ENCODE results near the gene RPUSD3.
A peak's percentile ranks its signal among the peaks of the same experiment; 100 is the strongest.

RPUSD3 gene

DNA sequence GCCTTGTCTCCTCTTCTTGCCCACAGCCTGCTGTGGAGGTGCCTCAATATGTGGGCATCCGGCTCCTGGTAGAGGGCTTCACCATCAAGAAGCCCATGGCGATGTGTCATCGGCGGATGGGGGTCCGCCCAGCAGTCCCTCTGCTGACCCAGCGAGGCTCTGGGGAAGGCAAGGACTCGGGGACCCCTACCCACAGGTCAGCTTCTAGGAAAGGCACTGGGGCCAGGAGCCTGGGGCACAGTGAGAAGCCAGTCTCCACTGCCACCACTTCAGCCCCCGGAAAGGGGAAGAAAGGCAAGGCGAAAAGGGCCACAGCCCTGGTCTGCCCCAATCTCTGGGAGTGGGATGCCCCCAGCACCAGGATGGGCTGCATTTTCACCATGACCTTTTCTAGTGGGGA is 10.7 kb downstream of the RPUSD3 start:
- no peak for DNase-seq (ENCODE audit: low read depth)

DNA sequence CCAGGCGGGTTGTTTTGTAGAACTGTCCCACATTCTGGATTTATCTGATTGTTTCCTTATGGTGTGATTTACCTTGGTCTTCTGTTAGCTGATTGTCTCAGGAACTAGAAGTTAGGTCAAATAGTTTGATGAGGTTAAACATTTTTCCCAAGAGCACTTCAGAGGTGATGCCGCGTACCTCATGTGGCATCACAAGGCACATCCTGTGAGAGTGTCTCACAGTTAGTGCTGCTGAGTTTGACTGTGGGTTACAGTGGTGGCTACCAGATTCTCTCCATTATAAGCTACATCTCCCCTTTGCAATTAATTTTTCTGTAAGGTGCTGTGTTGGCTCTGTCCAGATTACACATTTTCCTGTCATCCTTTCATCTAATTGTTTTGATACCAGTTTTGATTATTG is 12.6 kb downstream of the RPUSD3 start:
- no peak for DNase-seq (ENCODE audit: low read depth)

DNA sequence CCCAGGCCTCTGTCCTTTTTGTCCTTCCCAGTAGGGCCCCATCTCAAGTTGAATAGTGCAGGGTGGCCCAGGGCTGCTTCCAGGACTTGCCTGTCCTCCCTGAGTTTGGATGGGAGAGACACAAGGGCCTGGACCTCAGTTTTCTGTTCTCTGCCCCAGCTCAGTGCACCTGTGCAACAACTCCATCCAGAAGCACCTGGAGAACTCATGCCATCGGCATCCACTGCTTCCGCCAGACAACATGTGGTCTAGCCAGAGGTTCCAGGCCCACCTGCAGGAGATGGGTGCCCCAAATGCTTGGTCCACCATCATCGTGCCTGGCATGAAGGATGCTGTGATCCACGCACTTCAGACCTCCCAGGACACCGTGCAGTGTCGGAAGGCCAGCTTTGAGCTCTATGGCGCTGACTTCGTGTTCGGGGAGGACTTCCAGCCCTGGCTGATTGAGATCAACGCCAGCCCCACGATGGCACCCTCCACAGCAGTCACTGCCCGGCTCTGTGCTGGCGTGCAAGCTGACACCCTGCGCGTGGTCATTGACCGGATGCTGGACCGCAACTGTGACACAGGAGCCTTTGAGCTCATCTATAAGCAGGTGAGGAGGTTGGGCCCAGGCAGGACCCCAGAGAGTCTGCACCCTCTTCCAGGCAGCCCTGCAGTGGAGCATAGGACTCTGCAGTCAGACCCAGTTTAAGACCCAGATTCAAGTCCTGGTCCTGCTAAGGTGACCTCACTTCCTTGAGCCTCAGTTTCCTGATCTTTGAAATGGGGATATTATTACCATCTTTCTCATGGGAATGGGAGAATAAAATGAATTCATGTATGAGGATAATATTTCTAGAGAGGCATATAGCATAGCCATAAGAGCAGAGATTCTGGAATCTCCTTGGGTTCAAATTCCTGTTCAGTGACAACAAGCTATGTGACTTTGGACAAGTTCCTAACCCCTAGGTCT is 14.7 kb downstream of the RPUSD3 start:
- DNase-seq (ENCODE audit: low read depth), result no peak

DNA sequence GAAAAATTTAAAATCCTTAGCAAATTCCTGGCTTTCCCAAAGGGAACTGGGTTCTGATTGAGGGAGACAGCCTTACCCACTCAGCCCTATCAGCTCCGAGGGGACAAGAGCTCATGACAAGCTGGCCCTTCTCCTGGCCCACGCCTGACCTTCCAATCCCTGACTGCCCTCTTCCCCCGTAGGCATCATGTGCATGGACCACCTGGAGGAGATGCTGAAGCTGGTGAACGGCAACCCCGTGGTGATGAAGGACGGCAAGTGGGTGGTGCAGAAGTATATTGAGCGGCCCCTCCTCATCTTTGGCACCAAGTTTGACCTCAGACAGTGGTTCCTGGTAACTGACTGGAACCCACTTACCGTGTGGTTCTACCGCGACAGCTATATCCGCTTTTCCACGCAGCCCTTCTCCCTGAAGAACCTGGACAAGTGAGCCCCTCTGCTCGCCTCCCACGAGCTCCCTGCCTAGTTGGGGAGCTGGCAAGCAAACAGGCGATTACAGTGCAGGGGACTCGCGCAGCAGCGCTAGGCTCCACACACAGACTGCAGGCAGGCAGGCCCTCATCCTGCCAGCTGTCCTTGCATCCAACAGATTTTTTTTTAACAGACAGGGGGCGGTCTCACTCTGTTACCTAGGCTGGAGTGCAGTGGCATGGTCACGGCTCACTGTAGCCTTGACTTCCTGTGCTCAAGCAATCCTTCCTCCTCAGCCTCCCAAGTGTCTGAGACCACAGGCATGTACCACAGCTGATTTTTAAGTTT is 16.8 kb downstream of the RPUSD3 start:
- DNase-seq (ENCODE audit: low read depth), result no peak

DNA sequence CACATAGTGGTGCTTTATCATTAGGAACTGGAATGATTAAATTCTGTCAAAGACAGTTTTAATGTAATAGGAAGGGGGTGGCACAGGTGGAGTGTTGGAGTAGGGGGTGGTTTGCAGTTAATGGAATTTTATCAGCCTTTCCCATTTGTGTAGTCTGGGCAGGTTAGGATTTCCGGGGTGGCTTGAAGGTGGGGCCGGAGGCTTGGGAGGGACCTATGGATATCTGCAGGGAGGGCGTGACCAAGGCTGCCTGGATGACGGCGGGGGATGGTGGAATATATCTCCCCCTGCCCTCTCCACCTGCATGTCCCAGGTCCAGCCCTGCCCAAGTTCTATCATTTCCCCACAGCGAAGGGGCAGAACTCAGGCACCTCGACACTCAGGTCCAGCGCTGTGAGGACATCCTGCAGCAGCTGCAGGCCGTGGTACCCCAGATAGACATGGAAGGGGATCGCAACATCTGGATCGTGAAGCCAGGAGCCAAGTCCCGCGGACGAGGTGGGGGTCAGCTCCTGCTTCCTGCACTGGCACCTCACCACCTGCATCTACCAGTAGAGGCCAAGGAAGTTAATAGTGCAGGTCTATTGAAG is 18.3 kb downstream of the RPUSD3 start:
- no peak for DNase-seq (ENCODE audit: low read depth)

DNA sequence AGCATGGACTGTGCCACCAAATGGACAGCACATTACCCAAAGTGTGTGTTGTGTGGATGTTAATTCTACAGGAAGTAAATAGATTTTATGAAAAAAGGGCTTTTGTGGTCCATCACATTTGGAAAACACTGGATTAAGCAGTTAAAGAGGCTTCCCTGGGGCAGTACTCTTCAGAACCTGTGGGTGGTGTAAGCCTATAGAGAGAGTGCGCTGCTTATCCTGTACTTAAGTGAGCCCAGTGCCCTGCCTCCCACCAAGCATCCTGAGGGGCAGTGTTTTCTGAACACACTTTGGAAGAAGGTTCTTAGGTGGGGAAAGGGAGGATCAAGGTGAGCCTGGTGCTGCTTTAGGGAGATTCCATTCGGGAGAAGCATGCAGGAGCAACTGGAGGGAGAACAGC is 22.9 kb downstream of the RPUSD3 start:
- DNase-seq (ENCODE audit: low read depth), result no peak

DNA sequence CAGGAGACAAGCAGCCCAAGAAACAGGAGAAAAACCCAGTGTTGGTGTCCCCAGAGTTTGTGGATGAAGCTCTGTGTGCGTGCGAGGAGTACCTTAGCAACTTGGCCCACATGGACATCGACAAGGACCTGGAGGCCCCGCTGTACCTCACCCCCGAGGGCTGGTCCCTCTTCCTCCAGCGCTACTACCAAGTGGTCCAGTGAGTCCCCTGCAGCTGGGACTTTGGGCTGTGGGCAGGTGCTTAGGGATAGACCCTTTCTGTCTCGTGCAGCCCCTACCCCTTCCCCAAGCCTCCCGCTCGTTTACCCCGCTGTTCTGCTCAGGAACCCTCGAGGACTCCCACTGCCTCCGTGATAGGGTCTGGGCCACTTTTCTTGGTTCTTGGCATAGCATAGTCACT is 23.3 kb downstream of the RPUSD3 start:
- DNase-seq (ENCODE audit: low read depth), result no peak

DNA sequence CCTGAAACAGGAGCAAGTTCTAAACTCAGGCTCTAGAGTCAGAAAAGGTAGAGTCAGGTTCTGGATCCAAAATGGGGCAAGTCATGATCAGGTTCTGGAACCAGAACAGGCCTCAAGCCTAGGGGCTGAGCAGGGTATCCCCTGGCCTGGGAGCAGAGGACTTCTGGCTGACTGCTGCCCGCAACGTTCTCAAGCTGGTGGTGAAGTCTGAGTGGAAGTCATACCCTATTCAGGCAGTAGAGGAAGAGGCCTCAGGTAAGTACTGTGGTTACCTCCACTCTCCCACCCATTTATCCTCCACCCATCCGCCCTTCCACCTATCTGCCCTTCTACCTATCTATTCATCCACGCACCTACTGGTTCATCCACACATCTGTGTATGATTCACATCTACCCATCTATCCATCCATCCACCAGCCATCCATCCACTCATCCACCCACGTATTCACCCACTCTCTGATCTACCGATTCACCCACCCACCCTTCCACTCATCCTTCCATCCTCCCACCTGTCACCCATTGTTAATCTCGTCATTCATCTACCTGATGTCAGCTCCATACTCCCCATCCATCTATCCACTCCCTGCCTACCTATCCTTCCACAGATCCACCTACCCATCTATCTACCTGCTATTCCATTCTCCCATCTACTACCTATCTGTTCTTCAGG is 25.0 kb downstream of the RPUSD3 start:
- DNase-seq (ENCODE audit: low read depth), result no peak

DNA sequence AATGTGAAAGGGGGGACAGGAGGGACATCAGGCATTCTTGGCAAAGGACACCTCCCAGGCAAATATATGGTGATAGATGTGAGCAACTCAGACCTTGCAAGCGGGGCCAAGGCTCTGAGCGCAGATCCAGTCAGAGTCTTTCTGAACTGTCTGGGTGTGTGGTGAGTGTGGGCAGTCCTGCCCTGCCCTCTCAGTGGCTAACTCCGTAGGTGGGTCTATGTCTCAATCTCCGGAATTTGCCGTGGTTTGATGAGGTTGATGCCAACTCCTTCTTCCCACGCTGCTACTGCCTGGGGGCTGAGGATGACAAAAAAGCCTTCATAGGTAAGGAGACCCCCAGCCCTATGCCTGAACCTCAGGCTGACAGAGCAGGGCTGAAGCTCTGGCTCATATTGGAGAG is 26.4 kb downstream of the RPUSD3 start:
- DNase-seq (ENCODE audit: low read depth), result no peak

DNA sequence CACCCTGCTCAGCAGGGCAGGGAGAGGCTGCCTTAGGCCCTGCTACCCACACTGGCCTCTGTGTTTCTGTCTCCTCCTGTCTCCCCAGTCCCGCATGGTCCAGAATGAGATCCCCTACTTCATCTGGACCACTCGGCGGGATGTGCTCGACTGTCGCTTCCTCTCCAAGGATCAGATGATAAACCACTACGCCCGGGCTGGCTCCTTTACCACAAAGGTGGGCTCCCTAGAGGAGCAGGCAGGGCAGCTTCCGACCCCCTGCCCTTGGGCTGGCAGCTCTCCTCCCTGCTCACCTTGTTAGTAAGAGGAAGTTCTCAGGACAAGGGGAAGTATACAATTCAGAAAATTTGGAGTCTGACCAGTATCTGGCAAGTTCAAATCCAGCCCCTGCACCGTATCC is 27.8 kb downstream of the RPUSD3 start:
- DNase-seq (ENCODE audit: low read depth), result no peak

DNA sequence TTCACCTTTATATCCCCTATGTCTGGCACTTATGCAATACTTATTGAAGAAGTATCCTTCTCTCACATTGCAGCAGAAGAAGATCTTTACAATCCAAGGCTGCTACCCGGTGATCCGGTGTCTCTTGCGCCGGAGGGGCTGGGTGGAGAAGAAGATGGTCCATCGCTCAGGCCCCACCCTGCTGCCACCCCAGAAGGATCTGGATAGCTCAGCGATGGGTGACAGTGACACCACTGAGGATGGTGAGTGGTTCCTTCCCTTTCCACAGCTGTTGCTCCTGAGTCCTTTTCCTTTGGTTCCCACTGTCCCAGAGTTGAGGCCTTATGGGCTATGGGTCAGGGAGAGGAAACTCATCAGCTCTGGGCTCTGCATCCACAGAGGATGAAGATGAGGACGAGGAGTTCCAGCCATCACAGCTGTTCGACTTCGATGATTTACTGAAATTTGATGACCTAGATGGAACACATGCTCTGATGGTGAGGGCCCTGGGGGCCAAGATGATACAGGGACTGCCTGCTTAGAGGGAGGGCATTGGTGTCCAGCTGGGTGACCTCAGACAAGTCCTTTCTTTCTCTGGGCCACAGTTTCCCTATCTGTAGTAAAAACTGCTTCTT is 30.8 kb downstream of the RPUSD3 start:
- no peak for DNase-seq (ENCODE audit: low read depth)

DNA sequence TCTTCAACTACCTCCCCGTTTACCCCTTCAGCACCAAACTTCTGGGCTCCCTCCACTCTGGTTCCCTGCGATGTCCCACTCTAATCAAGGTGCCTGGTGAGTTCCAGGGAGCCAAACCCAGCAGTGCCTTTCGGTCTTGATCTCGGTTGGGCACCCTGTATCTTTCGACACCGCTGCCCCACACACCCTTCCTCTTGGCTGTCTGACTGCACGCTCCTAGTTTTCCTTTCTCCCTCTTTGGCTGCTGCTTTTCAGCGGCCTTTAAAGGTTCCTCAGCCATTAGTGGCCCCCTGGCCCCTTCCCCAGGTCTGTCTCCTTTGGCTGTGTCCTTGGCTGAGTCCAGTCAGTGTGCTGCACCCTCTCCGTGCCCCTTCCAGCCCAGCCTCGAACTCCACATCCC is 33.0 kb downstream of the RPUSD3 start:
- no peak for DNase-seq (ENCODE audit: low read depth)

DNA sequence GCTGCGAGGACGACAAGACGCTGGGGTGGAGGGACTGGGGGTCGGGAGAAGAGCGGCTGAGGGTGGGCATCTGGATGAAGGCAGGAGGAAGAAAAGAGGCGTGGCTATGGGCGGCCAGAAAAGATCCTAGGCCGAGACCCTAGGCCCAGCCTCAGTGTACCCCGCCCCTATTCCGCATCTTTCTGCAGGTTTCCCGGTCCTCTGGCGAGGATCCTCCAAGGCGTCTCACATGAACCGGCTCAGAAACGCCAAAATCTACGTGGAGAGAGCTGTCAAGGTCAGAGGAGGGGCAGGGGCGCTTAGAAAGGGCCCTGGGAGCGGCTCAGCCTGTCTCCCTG is 33.4 kb downstream of the RPUSD3 start:
- no peak for DNase-seq (ENCODE audit: low read depth)

DNA sequence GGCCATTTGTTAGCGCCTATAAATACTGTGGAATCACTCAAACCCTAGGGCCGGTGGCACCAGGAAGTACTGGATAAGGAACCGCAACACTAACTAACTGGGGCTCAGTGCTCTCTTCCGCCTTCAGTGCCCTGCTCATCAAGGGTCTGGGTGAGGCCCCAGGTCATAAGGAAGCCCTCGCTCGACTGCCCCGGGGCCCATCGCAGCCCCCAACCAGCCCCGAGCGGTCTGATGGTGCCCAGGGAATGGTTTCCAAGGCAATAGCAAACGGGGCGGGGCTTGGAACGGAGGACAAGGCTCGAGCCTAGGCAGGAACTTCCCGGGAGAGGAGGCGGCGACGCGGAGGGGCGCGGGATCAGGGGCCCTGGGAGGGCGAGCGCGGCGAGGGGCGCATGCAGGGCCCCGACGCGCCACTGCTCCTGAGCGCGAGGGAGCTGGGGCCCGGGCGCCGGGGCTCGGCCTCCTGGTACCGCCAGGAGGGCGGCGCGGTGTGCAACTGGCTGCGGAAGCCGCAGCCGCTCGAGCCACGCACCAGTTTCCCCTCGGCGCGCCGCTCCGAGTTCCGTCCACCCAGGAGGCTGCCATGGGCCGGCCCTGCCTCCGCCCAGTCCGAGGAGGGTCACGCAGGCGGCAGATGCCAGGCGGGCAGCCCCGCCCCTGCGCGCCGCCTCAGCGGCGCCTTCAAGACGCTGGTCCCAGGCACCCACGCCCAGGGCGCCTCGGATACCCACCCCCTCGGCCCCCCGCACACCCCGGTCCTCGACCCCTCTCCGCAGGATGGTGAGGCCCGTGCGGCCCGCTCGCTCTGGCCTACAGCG is 34.0 kb downstream of the RPUSD3 start, which contains the start of gene TTLL3:
Gene TTLL3 (plus strand): TSS at position 648 of the 818 bp plus-strand sequence. CDS start 400 bp downstream, outside the sequence.
- peak; percentile 8 for DNase-seq (ENCODE audit: low read depth)

DNA sequence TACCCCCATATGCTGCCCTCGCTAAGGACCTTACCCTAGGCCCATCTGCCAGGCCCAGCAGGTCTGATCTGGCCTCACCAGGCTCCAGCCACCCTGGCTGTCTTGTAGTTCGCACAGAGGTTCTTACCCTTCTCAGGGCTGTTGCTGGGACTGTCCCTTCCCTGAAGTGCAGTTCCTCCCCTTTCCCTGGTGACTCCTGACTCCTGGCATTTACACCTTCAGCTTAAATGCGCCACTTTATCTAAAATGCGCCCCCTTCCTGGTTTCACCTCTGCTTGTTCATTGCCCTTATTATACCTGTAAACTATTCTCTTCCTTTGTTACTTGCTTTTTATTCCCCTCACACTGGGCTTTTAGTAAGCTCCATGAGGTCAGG is 34.6 kb downstream of the RPUSD3 start:
- DNase-seq (ENCODE audit: low read depth), result no peak

DNA sequence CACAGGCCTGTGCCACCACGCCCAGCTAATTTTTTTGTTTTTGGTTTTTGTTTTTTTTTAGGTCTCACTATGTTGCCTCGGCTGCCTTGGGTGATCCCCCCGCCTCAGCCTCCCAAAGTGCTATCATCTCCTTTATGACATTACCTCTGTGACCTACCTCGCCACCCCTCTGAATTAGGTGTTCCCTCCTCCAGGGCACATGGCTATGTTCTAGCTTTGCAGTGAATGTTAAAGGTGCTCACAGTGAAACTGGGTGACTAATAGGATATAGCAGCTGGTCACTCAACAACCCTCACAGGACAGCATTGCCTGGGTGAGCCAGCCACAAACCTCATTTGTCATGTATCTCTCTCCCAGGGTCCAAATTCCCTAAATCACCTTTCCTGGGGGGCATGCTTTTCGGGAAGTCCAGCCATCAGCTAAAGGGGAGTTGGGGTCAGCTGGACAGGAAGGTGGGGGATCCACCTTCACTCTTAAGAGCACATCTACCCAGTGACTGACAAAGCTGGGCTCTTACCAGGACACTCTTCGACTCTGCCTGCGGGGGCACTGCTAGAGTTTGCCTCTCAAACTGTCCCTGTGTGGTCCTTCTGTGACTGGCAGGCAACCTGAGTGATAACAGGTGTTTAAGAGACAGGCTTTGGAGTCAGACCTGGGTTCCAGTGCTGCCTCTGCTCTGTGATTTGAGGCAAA is 35.3 kb downstream of the RPUSD3 start:
- peak; percentile 13 for DNase-seq (ENCODE audit: low read depth)

DNA sequence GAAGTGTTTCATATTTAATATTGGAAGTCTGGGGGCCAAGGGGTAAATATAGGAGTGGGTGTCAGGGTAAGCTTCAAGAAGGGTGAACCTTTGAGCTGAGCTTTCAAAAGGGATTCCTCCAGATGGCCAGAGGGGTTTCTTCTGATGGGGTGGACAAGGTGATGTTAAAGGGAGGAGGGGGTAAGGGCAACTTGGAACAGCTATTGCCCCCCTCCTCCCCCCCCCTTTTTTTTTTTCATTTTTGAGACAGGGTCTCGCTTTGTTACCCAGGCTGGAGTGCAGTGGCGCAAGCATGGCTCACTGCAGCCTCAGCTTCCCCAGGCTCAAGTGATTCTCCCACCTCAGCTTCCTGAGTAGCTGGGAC is 35.8 kb downstream of the RPUSD3 start:
- no peak for DNase-seq (ENCODE audit: low read depth)

DNA sequence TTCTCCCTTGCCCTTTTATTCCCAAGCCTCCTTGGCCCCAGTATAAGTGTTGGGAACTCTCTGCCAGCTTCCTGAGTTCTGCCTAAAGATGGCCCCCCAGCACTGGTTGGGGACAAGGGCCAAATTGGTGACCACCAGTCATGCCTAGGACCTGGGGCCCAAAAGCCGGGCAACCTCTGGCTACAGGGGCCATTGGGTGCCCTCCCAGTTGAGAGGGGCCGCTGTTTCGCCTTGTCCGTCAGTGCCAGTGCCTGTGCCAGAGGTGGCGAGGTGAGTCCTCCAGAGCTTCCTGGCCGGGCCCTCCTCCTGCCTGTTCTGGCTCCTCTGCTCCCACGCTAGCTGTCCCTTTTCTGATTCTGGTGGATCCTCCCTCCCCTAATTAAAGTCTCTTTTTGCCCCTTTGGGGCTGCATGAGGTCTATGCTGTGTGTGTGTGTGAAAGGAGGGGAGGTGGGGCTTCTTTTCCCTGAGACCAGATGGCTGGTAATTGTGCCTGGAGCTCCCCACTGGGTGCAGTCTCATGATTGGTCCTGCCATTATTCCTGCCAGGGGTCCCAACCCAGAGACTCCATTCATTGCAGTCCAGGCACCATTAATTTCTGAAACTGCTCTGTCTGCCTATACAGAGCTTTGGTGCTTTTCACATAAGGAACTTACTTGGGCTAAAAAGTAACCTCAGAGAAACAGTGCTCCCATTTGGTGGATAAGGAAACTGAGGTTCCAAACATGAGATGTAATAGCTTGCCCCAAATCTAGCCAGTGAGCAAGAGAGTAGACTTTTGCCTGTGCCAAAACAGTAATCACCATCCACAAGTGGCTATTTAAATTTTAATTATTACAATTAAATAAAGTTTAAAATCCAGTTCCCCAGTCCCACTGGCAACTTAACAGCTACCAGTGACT is 36.9 kb downstream of the RPUSD3 start:
- DNase-seq (ENCODE audit: low read depth), result no peak

DNA sequence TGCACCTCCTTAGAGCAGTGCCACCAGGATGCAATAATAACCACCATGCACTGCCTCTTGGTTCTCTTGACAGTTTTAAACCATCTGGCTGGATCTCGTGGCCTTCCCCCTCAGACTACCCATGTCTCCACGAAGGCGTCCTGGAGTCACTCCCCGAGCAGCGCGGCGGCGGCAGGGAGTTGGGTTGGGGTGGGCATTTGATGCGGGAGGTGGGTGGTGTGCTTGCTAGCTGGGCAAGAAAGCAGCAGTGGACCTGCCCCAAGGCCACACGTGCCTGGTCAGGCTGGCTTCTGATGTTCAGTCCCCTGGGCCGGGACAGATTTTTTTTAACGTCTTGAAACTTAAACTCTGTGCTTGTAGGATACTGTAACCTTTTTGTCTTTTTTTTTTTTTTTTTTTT is 37.7 kb downstream of the RPUSD3 start:
- no peak for DNase-seq (ENCODE audit: low read depth)

Measured in stimulated activated CD8-positive, alpha-beta memory T cell treated with anti-CD3 and anti-CD28 coated beads, Interleukin-15, amount 100 ng/mL, for 1 hour (primary cell).